NCI-H1092 (cell line): Measurements from ENCODE around the gene TMEM115.
A peak's percentile ranks its signal among the peaks of the same experiment; 100 is the strongest.

ENCODE experiments used
- DNase-seq: peaks from one replicate; lab custom pipeline; 2025; lab: John Stamatoyannopoulos, UW

TMEM115 gene

GRCh38 chr3:50358911-50359759 is at the start of gene TMEM115:
TSS of gene TMEM115 (minus strand) at chr3:50359521. CDS start at chr3:50359063, 458 bp downstream.
- DNase-seq: peak; percentile 92

DNA sequence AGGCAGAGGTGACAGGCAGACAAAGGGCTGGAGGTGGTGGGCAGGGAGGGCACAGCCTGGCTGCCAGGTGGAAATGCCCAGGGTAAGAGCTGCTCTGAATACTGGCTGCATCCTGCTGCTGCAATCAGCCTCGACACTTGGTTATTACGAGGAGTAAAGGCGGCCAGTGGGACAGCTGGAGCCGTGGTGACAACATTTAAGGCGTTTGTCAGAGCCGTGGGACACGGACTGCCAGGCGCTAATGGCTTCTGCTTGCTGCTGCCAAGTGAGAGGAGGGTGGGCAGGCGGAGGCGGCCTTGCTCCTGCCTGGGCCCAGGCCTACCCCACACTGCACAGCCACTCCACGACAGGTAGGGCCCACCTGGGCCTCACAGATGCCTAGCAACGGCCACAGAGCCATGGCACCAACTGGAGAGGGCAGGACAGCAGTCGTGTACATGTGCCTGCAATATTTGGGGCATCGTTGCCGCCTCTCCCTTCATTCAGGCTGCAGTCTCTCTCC is 49.2 kb upstream of the TMEM115 start:
- peak; percentile 37 for DNase-seq

DNA sequence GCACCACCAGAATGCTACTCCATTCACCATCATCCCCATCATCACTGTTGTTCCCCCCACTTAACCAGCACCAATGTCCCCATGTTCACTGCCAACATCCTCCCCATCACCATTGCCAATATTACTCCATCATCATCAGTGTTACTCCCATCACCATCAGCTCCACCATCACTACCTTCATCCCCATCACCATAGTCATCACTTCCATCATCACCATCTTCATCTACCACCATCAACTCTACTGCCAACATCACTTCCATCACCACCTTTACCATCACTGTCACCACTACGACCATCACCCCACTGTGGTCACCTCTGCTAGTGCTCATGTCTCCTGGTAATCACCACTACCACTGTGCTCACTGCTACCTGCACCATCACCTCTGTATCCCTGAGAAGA is 47.2 kb upstream of the TMEM115 start:
- no peak for DNase-seq

DNA sequence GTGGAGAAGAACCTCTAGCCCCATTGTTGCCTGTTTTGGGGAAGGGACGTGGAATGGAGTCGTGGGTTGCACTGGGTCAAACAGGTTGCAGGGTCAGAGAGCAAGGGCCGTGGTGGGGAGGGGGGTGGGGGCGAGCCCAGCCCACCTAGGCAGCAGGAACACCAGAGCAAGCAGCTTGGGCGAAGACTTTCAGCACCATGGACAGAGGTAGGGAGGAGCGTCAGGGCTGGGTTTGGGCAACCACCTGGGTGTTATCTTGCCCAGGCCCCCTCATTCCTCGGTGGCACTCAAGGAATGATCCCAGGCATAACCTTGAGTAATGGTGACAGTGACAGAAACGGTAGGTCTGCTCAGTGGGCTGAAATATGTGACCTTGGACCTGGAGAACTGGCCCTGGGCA is 45.9 kb upstream of the TMEM115 start:
- no peak for DNase-seq

GRCh38 chr3:50401978-50402595 is 42.8 kb upstream of the TMEM115 start:
- DNase-seq: no peak

DNA sequence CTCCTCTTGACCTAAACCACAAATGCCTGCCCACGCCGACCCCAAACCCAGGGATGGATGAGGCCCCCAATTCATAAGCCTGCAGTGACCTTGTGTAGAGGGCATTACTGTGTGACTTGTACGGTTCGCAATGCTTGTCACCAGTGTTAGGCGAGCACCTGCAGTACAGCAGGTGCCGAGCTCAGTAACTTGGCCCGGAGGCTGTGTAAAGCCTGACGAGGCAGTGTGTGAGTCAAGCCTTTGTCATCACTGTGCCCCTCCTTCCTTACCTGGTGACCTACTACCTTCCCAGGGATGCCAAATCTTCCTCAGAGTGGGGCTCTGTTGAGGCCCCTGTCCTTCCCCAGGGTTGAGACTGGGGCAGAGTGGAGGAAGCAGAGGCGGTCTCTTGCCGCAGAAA is 37.2 kb upstream of the TMEM115 start:
- no peak for DNase-seq

DNA sequence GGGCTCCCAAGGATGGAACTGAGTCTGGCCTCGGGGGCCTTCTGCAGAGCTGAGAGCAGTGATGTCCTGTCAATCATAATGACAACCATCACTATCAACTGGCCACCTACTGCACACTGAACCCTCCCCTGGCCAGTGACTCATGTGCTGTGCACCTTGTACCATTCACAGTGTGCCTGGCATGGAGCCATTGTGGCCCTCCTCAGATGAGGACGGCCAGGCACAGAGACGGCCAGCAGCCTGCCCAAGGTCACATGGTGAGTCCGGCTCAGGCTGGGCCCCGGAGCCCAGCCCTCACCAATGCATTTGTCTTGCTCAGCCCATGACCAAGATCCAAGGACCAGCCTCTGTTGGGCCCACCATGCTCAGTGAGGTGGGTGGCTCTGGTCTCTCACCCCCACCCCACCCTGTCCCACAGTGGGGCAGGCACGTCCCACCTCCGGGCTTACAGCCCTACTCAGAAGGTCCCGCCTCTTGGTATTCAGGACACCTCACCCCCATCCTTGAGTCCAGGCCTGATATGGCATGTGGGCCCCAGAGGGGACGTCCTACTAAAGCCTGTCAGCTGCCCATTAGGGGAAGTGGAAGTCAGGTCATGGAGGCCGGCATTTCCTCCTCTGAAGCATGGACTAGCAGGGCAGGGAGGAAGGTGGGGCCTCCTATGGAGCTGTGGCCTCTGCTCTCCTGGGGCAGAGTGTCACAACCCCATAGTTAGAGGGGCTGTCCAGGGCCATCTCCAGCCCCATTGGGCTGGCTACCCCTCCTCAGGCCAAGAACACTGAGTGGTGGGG is 35.9 kb upstream of the TMEM115 start:
- DNase-seq: no peak

DNA sequence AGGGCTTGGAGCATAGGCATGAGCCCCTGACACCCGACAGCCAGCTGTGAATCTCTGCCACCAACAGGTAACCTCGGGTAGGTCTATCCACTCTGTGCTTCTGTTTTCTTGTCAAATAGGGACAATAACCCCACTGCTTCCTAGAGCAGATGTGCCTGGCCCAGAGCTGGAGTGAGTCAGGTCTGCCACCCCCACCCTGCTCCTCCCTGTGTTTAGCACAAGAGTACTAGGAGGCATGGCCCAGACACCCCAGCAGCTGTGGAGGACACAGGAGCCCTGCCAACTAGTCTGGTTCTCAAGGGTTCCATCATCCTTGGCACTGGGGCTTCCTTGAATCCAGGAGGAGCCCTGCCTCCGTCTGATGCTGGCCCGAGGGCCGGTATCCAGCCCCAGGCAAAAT is 33.7 kb upstream of the TMEM115 start:
- DNase-seq: no peak

GRCh38 chr3:50392101-50392715 is 32.9 kb upstream of the TMEM115 start:
- no peak for DNase-seq

DNA sequence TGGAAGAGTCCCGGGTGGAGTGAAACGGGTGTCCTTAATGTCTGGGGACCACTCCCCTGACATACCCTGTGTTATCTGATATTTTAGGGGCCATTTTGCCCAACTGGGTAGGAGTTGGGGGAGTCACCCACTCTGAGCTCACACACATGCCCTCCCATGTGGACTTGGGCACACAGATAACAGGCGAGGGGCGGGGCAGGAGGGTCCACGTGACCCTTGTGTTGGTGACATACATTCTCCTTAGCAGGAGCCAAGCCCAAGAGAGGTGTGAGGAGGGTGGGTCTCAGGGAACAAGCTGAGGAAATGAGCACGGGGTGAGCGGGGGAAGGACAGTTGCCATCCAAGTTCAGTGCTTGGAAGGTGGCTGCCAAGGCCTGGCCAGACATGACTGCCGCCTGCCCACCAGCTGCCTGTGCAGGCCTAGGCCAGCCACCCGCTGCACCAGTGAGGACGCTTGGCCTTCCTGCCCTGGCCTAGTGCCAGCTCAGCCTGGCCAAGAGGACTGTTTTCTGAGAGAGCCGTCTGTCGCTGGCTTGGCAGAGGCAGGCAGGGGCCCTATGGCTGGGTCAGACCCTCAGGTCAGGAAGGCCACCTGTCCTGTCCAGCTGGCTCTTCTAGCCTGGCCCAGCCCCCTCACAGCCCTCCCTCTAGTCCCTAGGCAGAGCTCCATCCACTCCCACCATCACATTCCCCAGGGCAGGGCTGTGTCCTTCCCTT is 31.3 kb upstream of the TMEM115 start:
- DNase-seq: peak; percentile 42

DNA sequence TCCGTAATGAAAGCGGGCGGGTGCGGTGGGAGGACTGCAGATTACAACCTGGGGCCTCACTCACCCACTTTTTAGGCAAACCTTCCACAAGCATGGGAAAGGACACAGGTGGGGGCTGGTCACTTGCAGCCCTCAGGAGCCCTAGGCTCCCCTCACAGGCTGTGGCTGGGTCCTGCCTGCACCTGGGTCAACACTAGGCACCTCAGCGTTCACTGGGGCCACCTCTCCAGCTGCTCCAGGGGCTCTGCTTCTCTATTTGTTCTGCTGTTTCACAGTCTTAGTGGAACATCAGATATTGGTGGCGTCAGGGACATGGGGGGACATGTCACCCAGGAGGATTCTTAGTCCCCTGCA is 30.1 kb upstream of the TMEM115 start:
- DNase-seq: no peak

GRCh38 chr3:50388720-50389413 is 29.5 kb upstream of the TMEM115 start:
- DNase-seq: no peak

DNA sequence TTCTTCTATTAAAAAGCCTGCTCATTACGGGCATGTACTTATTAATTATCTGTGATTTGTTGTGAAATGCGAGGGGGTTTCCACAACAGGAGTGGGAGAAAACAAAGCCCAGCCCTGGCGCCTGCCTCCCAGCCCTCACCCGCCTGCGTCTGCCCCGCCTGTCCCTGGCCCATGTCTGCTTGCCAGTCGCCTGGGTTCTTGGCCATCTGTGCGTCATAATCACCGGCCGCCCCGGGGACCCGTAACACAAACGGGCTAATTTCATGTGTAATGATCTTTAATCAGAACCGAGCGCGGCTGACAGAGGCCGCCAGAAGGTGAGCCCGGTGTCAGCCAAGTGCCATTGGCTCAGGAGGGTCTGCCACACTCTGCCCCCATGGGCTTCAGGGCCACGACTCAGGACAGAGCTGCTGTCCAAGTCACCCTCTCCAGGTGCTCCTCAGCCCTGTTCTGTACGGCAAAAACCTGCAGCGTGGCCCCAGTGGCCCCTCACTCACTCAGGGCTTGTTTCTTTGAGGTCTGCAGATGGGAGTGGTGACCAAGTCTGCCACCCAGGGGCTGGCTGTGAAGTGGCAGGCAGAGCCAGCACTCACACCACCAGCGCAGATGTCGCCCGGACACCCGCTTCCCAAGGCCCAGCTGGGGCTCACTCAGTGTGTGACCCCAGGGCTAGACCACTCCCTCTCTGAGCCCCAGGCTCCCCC is 28.8 kb upstream of the TMEM115 start:
- DNase-seq: no peak

DNA sequence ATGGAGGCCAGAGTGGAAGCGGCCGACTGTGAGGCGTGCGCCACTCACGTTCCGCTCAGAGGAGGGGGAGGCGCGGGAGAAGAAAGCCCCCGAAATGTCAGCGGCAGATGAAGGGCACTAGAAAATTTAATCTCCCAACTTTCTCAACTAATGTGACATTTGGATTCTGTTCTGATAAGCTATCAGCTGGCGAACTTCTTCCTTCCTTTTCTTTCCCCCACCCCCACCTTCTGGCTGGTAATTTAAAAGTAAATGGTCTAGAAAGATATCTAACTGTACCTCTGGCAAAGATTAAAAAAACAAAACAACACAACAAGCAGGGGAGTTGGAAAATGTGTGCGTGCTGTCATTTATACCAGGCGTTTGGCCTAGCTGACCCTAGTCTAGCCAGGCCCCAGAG is 26.4 kb upstream of the TMEM115 start:
- no peak for DNase-seq

DNA sequence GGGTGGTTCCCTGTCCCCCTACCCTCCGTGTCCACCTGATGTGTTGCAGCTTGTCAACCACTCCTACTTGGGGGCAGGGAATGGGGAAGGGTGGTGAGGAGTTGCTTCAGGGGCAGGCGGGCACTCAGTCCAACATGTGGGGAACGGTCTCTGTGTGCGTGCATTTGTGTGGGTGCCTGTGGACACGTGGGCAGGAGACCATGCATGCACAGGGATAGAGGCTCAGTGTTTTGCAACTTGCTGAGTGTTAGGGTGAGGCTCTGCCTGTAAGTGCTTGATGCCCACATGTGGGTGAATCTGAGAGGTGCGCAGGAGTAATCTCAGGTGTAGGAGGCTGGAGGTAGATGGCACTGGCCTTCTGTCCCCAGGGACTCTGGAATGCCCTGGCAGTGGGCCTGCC is 24.4 kb upstream of the TMEM115 start:
- DNase-seq: no peak

- DNase-seq: no peak
These were observed 23.4 kb upstream of the TMEM115 start for GRCh38 chr3:50382722-50383121.

DNA sequence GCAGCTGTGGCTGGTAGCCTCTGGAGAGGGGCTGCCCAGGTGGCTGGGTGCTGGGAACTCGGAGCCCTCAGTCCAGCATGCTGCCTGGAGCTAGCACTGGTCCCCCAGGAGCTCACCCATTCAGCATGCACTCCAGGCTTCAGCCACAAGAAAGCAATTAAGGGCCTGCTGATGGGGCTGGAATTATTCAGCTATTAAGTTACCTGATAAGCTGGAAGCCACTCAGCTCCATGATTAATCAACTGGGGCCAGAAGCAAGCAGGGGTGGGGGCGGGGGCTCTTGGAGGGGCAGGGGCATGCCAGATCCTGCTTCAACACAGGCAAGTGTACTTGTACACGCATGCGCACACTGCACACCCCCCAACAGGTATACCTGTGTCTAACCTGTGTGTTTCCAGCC is 22.1 kb upstream of the TMEM115 start:
- DNase-seq: peak; percentile 31

GRCh38 chr3:50380405-50381085 is 21.2 kb upstream of the TMEM115 start:
- no peak for DNase-seq

DNA sequence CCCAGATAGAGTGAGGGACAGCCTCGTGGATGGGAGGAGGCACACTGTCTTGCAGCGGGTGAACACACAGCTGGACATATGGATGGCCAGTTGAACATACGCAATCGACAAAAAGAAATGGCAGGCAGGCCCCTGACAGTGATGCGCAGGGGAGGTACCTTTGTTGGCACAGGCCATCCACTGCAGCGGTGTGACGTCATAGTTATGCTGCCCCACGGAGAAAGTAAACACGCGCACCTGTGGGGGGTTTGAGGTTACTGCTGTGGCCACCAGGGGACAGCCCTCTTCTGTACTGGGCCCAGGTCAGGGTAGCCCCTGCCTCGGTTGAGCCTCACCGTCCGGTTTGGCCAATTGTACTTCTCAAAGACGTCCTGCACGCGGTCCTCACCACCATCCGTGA is 19.4 kb upstream of the TMEM115 start:
- DNase-seq: no peak

- DNase-seq: no peak
These were observed 18.7 kb upstream of the TMEM115 start for GRCh38 chr3:50378024-50378423.
